IMR-90 (cell line): ENCODE results near the gene SKAP1. TPM values are rescaled to one million over a fixed set of nuclear protein-coding genes. Genes with fewer than 3 reads are reported as not detected.

Experiments
- ATAC-seq: fragments of 200-7000 bp; cut with Tn5 transposase; 2 replicates; pipeline ENCODE4 v1.9.1; 2020; ENCODE audit warnings: low read depth, mild to moderate bottlenecking, moderate library complexity
- BruUV-seq: library from RNA; stranded (reverse); fragments of 400-500 nt; replicated peaks from 2 replicates; lab custom pipeline; 2021; lab: Mats Ljungman, UMichigan
- CTCF ChIA-PET: fragments of 300-600 bp; formaldehyde crosslinking; extraction: SDS; loops from one replicate; lab custom pipeline; 2021; ENCODE audit warnings: antibody characterized with exemption; lab: Yijun Ruan, JAX
- POLR2A ChIA-PET: fragments of 300-600 bp; sonication (Branson Sonifier 250); formaldehyde crosslinking; loops from one replicate; lab custom pipeline; 2022; ENCODE audit warnings: antibody characterized with exemption; ENCODE audit not compliant: unreplicated experiment; lab: Charles Lee
- DNase-seq: peaks from one replicate; pipeline ENCODE4 v3.0.0; 2013
- H2AFZ ChIP-seq: replicated peaks from 2 replicates; pipeline ENCODE3; 2013; ENCODE audit warnings: low read length, mild to moderate bottlenecking; ENCODE audit not compliant: poor library complexity
- H2AK5ac ChIP-seq: 2 replicates; pipeline ENCODE4 v1.6.1; 2013; ENCODE audit warnings: low read depth, low read length, inconsistent platforms
- H2AK9ac ChIP-seq: replicated peaks from 2 replicates; pipeline ENCODE3; 2013; ENCODE audit warnings: mild to moderate bottlenecking, low read depth, low read length, moderate library complexity; ENCODE audit not compliant: poor library complexity
- H2BK120ac ChIP-seq: 2 replicates; pipeline ENCODE4 v1.6.1; 2013; ENCODE audit warnings: low read depth, low read length, inconsistent platforms
- H2BK15ac ChIP-seq: 3 replicates; pipeline ENCODE4 v1.6.1; 2013; ENCODE audit warnings: low read depth, low read length, inconsistent platforms
- H2BK20ac ChIP-seq: 2 replicates; pipeline ENCODE4 v1.6.1; 2013; ENCODE audit warnings: low read depth, mild to moderate bottlenecking, inconsistent platforms, low read length, moderate library complexity
- H2BK5ac ChIP-seq: 2 replicates; pipeline ENCODE4 v1.6.1; 2013; ENCODE audit warnings: mild to moderate bottlenecking, low read depth, low read length, inconsistent platforms; ENCODE audit not compliant: poor library complexity, severe bottlenecking
- H3K14ac ChIP-seq: replicated peaks from 2 replicates; pipeline ENCODE4 v1.6.1; 2013; ENCODE audit warnings: low read depth, low read length, inconsistent platforms
- H3K18ac ChIP-seq: 2 replicates; pipeline ENCODE4 v1.6.1; 2013; ENCODE audit warnings: low read depth, low read length, control low read depth
- H3K23ac ChIP-seq: 2 replicates; pipeline ENCODE4 v1.6.1; 2013; ENCODE audit warnings: low read depth, low read length, inconsistent platforms
- H3K27ac ChIP-seq: 2 replicates; pipeline ENCODE4 v1.5.1; 2013; ENCODE audit warnings: mild to moderate bottlenecking, control low read depth, low read length; ENCODE audit not compliant: insufficient read depth
- H3K27me3 ChIP-seq: 2 replicates; pipeline ENCODE4 v1.6.1; 2013; ENCODE audit warnings: low read length; ENCODE audit not compliant: control insufficient read depth, insufficient read depth
- H3K36me3 ChIP-seq: 2 replicates; pipeline ENCODE4 v1.6.1; 2013; ENCODE audit warnings: low read length, mixed read lengths; ENCODE audit not compliant: control insufficient read depth, insufficient read depth
- H3K4ac ChIP-seq: 2 replicates; pipeline ENCODE4 v1.6.1; 2013; ENCODE audit warnings: low read depth, low read length, inconsistent platforms
- H3K4me1 ChIP-seq: 2 replicates; pipeline ENCODE4 v1.6.1; 2013; ENCODE audit warnings: low read length, mixed read lengths; ENCODE audit not compliant: control insufficient read depth, insufficient read depth
- H3K4me2 ChIP-seq: 2 replicates; pipeline ENCODE4 v1.6.1; 2013; ENCODE audit warnings: low read depth, mild to moderate bottlenecking, control low read depth, low read length, moderate library complexity
- H3K4me3 ChIP-seq: 2 replicates; pipeline ENCODE4 v1.5.1; 2013; ENCODE audit warnings: low read depth, mild to moderate bottlenecking, control low read depth, low read length, moderate library complexity; ENCODE audit not compliant: insufficient read depth
- H3K56ac ChIP-seq: 2 replicates; pipeline ENCODE4 v1.6.1; 2013; ENCODE audit warnings: low read length, inconsistent platforms; ENCODE audit not compliant: insufficient read depth; ENCODE audit errors: extremely low read depth
- H3K79me1 ChIP-seq, 2 experiments: 2 replicates each; pipeline ENCODE4 v1.6.1; 2013; ENCODE audit warnings: low read length in 2 of 2, inconsistent platforms in 1 of 2, low read depth in 1 of 2
- H3K9ac ChIP-seq: 2 replicates; pipeline ENCODE4 v1.6.1; 2013; ENCODE audit warnings: low read depth, low read length, control low read depth
- H3K9me1 ChIP-seq: 2 replicates; pipeline ENCODE4 v1.6.1; 2013; ENCODE audit warnings: low read length, inconsistent platforms; ENCODE audit not compliant: insufficient read depth
- H3K9me3 ChIP-seq: 2 replicates; pipeline ENCODE4 v1.6.1; 2013; ENCODE audit warnings: low read length; ENCODE audit not compliant: control insufficient read depth, insufficient read depth
- H4K20me1 ChIP-seq: 2 replicates; pipeline ENCODE4 v1.6.1; 2013; ENCODE audit warnings: low read length, inconsistent platforms; ENCODE audit not compliant: insufficient read depth
- H4K5ac ChIP-seq: 2 replicates; pipeline ENCODE4 v1.6.1; 2013; ENCODE audit warnings: mild to moderate bottlenecking, low read depth, low read length, control low read depth
- H4K8ac ChIP-seq, 2 experiments: 2 replicates each; pipeline ENCODE4 v1.6.1; 2013; ENCODE audit warnings: low read depth in 2 of 2, low read length in 2 of 2, control low read depth in 1 of 2, inconsistent platforms in 1 of 2
- H4K91ac ChIP-seq: 2 replicates; pipeline ENCODE4 v1.6.1; 2013; ENCODE audit warnings: low read depth, low read length, inconsistent platforms; ENCODE audit not compliant: insufficient read depth
- CEBPB ChIP-seq: IDR thresholded peaks from 2 replicates; pipeline ENCODE4 v1.6.1; 2012; ENCODE audit warnings: low read depth, low read length, improper control_type of control experiment
- CHD1 ChIP-seq: IDR thresholded peaks from 2 replicates; pipeline ENCODE4 v1.6.1; 2012; ENCODE audit warnings: low read depth, low read length, improper control_type of control experiment
- FOS ChIP-seq: fragments of 150-350 bp; IDR thresholded peaks from 2 replicates; pipeline ENCODE4 v1.6.1; 2016; ENCODE audit warnings: low read depth, low read length
- MAZ ChIP-seq: IDR thresholded peaks from 2 replicates; pipeline ENCODE4 v1.6.1; 2012; ENCODE audit warnings: low read depth, mild to moderate bottlenecking, low read length, improper control_type of control experiment, moderate library complexity, borderline replicate concordance
- MXI1 ChIP-seq: IDR thresholded peaks from 2 replicates; pipeline ENCODE4 v1.6.1; 2012; ENCODE audit warnings: low read depth, mild to moderate bottlenecking, low read length, moderate library complexity, borderline replicate concordance
- NFE2L2 ChIP-seq: fragments of 150-350 bp; IDR thresholded peaks from 2 replicates; pipeline ENCODE4 v1.6.1; 2016; ENCODE audit warnings: low read depth, mild to moderate bottlenecking, low read length
- POLR2A ChIP-seq: IDR thresholded peaks from 2 replicates; pipeline ENCODE4 v1.6.1; 2012; ENCODE audit warnings: mild to moderate bottlenecking, low read depth, low read length
- RFX5 ChIP-seq: IDR thresholded peaks from 2 replicates; pipeline ENCODE4 v1.8.0; 2012; ENCODE audit warnings: low read depth, mild to moderate bottlenecking, low read length, moderate library complexity
- SMC3 ChIP-seq: fragments of 150-350 bp; IDR thresholded peaks from 2 replicates; pipeline ENCODE4 v1.6.1; 2016; ENCODE audit warnings: low read depth, mild to moderate bottlenecking, antibody characterized with exemption, low read length, moderate library complexity
- USF2 ChIP-seq: fragments of 150-350 bp; IDR thresholded peaks from 2 replicates; pipeline ENCODE4 v1.6.1; 2017; ENCODE audit warnings: mild to moderate bottlenecking, antibody characterized with exemption, low read length, low read depth
- WGBS, 2 experiments: methylation state at CpG; one replicate each; pipeline versions ENCODE4 v1.1.5 to v1.1.7; 2013; ENCODE audit warnings: missing lambda C conversion rate in 2 of 2; ENCODE audit not compliant: insufficient read length in 1 of 2; ENCODE audit errors: extremely low coverage in 2 of 2; 5-methylcytosine and 5-hydroxymethylcytosine counted together
- dilution Hi-C: fragments of 300-500 bp; cut with HindIII; formaldehyde crosslinking; loops from one replicate; pipeline ENCODE4 v1.14.3; 2018; ENCODE audit warnings: low sequenced_read_pairs; ENCODE audit not compliant: unreplicated experiment
- in situ Hi-C: fragments of 300-500 bp; cut with MboI; formaldehyde crosslinking; loops from 3 replicates; pipeline ENCODE4 v1.14.3; 2019; ENCODE audit warnings: low sequenced_read_pairs, inconsistent platforms, mixed read lengths
- intact Hi-C: fragments of 100-400 bp; cut with micrococcal nuclease; formaldehyde crosslinking; loops from 2 replicates; pipeline ENCODE4 v1.10.0; 2022
- polyA plus RNA-seq, 3 experiments: library from polyadenylated mRNA; depleted of rRNA; stranded (reverse); fragments of >200 nt; gene quantifications; 2 replicates each; pipeline ENCODE4 v1.2.3, GENCODE V29; 2012; ENCODE audit warnings: low replicate concordance in 1 of 3
- total RNA-seq: library from RNA; depleted of rRNA; stranded (reverse); fragments of >200 nt; gene quantifications from 2 replicates; pipeline ENCODE4 v1.2.3, GENCODE V29; 2012

The SKAP1 gene
- total and polyA plus RNA-seq, 2 of the 4 experiments (the other 2 are of a cell fraction): not detected

- in situ Hi-C loops: no loop called here
- no TSS peak for BruUV-seq
- DNase-seq (no peak), ATAC-seq (no peak; the same call in 1 of the 2 replicates)
- Histone ChIP-seq H4K8ac (no peak overlapping the region), H2AFZ (no peak overlapping the region), H2AK5ac (no peak overlapping the region), H3K14ac (no peak overlapping the region), H4K5ac (no peak overlapping the region), H3K27ac (no peak overlapping the region), H3K36me3 (no peaks in the 10 kb centered on the region), H3K56ac (no peak overlapping the region), H3K27me3 (peaks cover 58% of the 10 kb centered on the region), H3K9ac (no peak overlapping the region), H3K4me2 (no peak overlapping the region), H3K4me3 (no peak overlapping the region), H3K9me1 (no peaks in the 10 kb centered on the region), H2BK120ac (no peak overlapping the region), H2BK15ac (no peak overlapping the region), H3K79me1 (no peaks in the 10 kb centered on the region), H3K23ac (no peak overlapping the region), H2BK20ac (no peak overlapping the region), H3K9me3 (no peaks in the 10 kb centered on the region), H3K4me1 (no peaks in the 10 kb centered on the region), H3K4ac (no peak overlapping the region), H2AK9ac (no peak overlapping the region), H4K91ac (no peak overlapping the region), H2BK5ac (no peak overlapping the region), H3K18ac (no peak overlapping the region), H4K20me1 (peaks cover 3% of the 10 kb centered on the region; the same call in 1 of the 2 replicates)
- TF ChIP-seq MAZ (no peak), CHD1 (no peak), SMC3 (no peak), POLR2A (no peak), RFX5 (no peak), USF2 (no peak), FOS (no peak), MXI1 (no peak), NFE2L2 (no peak), CEBPB (no peak)
- dilution Hi-C loops: no loop called here
- WGBS, 2 experiments: 65% methylated on average over 4 of the region's 21 CpGs; no CpG with 5 or more reads in 1 of the 2 experiments
- CTCF ChIA-PET: no interaction called here
- POLR2A ChIA-PET: no interaction called here
- intact Hi-C loops: no loop called here
Measured at GRCh38 chr17:48155889-48156611, 274.0 kb downstream of the SKAP1 start.
